Thyroid gland (tissue), 4 donors: ENCODE measurements around the gene DRD2.

Experiments used
- POLR2A ChIP-seq, 2 donors: fragments of 450-650 bp; IDR thresholded peaks; one replicate each; pipeline ENCODE4 v1.6.1; 2017; ENCODE audit warnings: antibody characterized with exemption in 2 of 2, mild to moderate bottlenecking in 2 of 2, moderate library complexity in 1 of 2
- TF ChIP-seq, protein P1 (sequence below), 6 experiments: fragments of 200-600 bp in 3 of 6; fragments of 450-650 bp in 3 of 6; sonication (generic) in 3 of 6; IDR thresholded peaks; one replicate each; pipeline ENCODE4 v1.5.1; 2016 to 2019; ENCODE audit warnings: antibody characterized with exemption in 6 of 6, mild to moderate bottlenecking in 2 of 6, inconsistent platforms in 1 of 6, moderate library complexity in 1 of 6

DNA sequence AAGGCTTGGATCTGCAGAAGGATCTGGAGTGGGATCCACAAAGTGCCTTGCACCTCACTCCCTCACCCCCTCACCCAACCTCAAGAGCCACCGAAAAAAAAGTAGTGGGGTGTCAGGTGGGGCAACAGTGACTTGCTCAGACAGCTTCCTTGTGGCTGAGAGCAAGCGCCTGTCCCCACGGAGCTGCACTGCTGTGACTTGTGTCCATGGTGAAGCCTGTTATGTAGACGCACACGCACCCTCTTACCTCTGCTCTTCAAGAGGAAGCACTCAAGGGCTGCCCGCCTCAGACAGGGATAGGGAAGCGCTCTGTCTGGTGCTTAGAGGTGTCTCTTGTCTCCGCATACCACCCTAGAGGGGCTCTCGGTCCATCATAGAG lies 1.2 kb downstream of the DRD2 start:
- TF ChIP-seq, protein P1, sequence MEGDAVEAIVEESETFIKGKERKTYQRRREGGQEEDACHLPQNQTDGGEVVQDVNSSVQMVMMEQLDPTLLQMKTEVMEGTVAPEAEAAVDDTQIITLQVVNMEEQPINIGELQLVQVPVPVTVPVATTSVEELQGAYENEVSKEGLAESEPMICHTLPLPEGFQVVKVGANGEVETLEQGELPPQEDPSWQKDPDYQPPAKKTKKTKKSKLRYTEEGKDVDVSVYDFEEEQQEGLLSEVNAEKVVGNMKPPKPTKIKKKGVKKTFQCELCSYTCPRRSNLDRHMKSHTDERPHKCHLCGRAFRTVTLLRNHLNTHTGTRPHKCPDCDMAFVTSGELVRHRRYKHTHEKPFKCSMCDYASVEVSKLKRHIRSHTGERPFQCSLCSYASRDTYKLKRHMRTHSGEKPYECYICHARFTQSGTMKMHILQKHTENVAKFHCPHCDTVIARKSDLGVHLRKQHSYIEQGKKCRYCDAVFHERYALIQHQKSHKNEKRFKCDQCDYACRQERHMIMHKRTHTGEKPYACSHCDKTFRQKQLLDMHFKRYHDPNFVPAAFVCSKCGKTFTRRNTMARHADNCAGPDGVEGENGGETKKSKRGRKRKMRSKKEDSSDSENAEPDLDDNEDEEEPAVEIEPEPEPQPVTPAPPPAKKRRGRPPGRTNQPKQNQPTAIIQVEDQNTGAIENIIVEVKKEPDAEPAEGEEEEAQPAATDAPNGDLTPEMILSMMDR (IDR thresholded peaks at IDR 0.05): no peak
- TF ChIP-seq POLR2A (IDR thresholded peaks at IDR 0.05): no peak
